Large intestine (tissue), 3 donors: ENCODE results near the gene RIN2. TPM values are rescaled to one million over a fixed set of nuclear protein-coding genes. Genes with fewer than 3 reads are reported as not detected.

Experiments
- DNase-seq, 2 donors: peaks; one replicate each; pipeline versions ENCODE4 v3.0.0 to v3.0.0-alpha.2; 2013
- H3K27ac ChIP-seq: one replicate; pipeline ENCODE4 v1.5.1; 2013; ENCODE audit warnings: low read length
- H3K27me3 ChIP-seq: 2 replicates; pipeline ENCODE4 v1.6.1; 2013; ENCODE audit warnings: low read length; ENCODE audit not compliant: control insufficient read depth, insufficient read depth
- H3K36me3 ChIP-seq: 2 replicates; pipeline ENCODE4 v1.6.1; 2013; ENCODE audit warnings: low read length; ENCODE audit not compliant: control insufficient read depth, insufficient read depth
- H3K4me1 ChIP-seq: one replicate; pipeline ENCODE4 v1.6.1; 2013; ENCODE audit warnings: low read length; ENCODE audit not compliant: control insufficient read depth, insufficient read depth
- H3K4me3 ChIP-seq: one replicate; pipeline ENCODE4 v1.5.1; 2013; ENCODE audit warnings: low read length
- H3K9me3 ChIP-seq: one replicate; pipeline ENCODE4 v1.6.1; 2013; ENCODE audit warnings: mild to moderate bottlenecking, low read depth, low read length, moderate library complexity; ENCODE audit not compliant: control insufficient read depth
- WGBS: methylation state at CpG from one replicate; pipeline ENCODE4 v1.1.5; 2013; ENCODE audit warnings: low lambda C conversion rate; ENCODE audit not compliant: insufficient coverage; 5-methylcytosine and 5-hydroxymethylcytosine counted together
- polyA plus RNA-seq: library from polyadenylated mRNA; unstranded; fragments of 120-200 nt; gene quantifications from one replicate; pipeline ENCODE4 v1.2.1, GENCODE V29; 2013

The RIN2 gene
- polyA plus RNA-seq, 1 donor, result 20.3 TPM

- Histone ChIP-seq H3K27me3 (no peaks in the 10 kb centered on the region), H3K36me3 (no peaks in the 10 kb centered on the region), H3K9me3 (no peaks in the 10 kb centered on the region), H3K4me3 (no peak overlapping the region), H3K4me1 (peaks cover 7% of the 10 kb centered on the region), H3K27ac (no peak overlapping the region)
- no CpG with 5 or more reads among the region's 3 CpGs for WGBS
- no peak for DNase-seq
Observed at GRCh38 chr20:19760371-19760721, 2.3 kb downstream of the RIN2 start.

DNA sequence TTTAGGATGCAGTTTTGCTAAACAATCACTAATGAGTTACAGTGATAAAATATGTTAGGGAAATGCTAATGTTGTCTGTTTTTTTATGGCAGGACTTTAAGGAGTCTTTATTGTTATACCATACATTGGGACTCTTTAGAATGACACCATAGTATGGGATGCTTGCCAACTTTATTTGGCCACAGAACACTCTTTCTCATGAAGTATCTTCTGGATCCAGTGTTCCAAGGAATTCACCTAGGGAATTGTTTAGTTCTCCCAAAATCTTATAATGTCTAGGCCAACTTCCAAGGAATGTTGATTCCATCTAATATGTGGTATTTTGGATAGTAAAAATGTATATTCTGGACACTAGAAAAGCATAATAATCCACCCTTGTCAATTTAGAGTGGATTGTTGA lies 3.3 kb downstream of the RIN2 start:
- DNase-seq, result no peak
- H3K4me1 ChIP-seq, result peaks cover 7% of the 10 kb centered on the region
- no peak overlapping the region for H3K27ac ChIP-seq
- H3K9me3 ChIP-seq, result no peaks in the 10 kb centered on the region
- no peak overlapping the region for H3K4me3 ChIP-seq
- no peaks in the 10 kb centered on the region for H3K36me3 ChIP-seq
- H3K27me3 ChIP-seq, result no peaks in the 10 kb centered on the region

GRCh38 chr20:19761841-19762240 lies 3.8 kb downstream of the RIN2 start:
- H3K36me3 ChIP-seq, result no peaks in the 10 kb centered on the region
- DNase-seq, result no peak
- H3K4me1 ChIP-seq, result peaks cover 4% of the 10 kb centered on the region
- H3K27me3 ChIP-seq, result no peaks in the 10 kb centered on the region
- no CpG with 5 or more reads among the region's 2 CpGs for WGBS
- H3K9me3 ChIP-seq, result no peaks in the 10 kb centered on the region
- no peak overlapping the region for H3K27ac ChIP-seq
- H3K4me3 ChIP-seq, result no peak overlapping the region

DNA sequence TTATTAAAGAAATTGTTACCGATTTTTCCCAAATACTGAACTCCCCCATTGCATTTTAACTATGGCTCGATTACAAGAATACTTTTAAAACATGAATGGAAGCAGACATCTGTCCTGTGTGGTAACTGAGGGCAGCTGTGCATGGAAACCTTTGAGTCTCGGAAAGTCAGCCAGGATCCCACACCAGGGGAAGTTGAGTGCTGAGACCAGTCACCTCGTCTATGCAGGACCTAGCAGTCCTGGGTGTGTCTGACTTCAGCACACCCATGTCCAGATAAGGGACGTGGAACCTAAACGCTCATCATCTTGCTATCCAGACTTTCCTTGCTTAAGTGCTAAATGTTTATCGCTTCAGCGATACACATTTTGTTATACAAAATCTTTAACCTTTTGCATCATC lies 6.1 kb downstream of the RIN2 start:
- Histone ChIP-seq H3K4me1 (peaks cover 3% of the 10 kb centered on the region), H3K9me3 (no peaks in the 10 kb centered on the region), H3K27ac (no peak overlapping the region), H3K36me3 (no peaks in the 10 kb centered on the region), H3K4me3 (no peak overlapping the region), H3K27me3 (no peaks in the 10 kb centered on the region)
- WGBS, result 68% methylated on average over 5 of the region's 8 CpGs
- no peak for DNase-seq

DNA sequence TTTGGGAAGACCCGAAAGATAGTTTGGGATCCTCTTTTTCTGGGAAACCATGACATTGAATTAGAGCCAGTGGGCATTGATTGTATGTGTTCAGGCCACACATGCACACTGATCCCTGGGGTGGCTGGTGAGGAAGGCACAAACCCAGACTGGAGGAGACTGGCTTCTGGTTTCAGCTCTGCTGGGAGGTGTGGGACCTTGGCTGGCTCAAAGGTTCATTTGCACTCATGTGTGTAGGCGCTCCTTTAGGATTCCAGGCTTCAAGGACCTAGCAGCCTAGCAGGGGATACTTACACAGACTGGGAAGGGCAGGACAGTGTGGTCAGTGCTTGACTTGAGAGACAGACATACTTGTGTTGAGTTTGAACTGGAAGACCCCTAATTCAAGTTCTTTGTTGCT lies 7.2 kb downstream of the RIN2 start:
- Histone ChIP-seq H3K27ac (no peak overlapping the region), H3K9me3 (no peaks in the 10 kb centered on the region), H3K36me3 (no peaks in the 10 kb centered on the region), H3K4me1 (no peaks in the 10 kb centered on the region), H3K27me3 (no peaks in the 10 kb centered on the region), H3K4me3 (no peak overlapping the region)
- peak in 1 of 2 donors; percentile 37 for DNase-seq
- WGBS, result no CpG with 5 or more reads among the region's 2 CpGs

DNA sequence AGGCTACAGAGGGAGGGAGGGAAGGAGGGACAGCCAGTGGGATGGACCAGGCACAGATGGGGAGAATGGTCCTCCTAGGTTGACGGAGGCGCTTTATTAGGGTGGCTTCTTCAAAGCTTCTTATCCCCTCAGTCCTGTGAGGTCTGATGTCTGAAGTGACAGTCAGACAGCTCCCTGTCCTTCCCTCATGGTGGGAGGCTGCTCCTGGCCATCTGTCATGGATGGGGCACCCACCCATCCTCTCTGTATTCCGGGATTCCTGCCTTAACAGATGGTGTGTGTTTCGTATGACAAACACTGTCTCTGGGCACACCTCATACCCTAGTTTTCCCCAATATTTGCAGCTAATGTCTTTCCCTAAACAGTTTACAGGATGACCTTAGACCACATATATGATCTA lies 7.9 kb downstream of the RIN2 start:
- H3K27ac ChIP-seq, result no peak overlapping the region
- H3K36me3 ChIP-seq, result no peaks in the 10 kb centered on the region
- 100% methylated on average over 1 of the region's 4 CpGs for WGBS
- H3K27me3 ChIP-seq, result no peaks in the 10 kb centered on the region
- H3K4me1 ChIP-seq, result no peaks in the 10 kb centered on the region
- no peak for DNase-seq
- H3K4me3 ChIP-seq, result no peak overlapping the region
- no peaks in the 10 kb centered on the region for H3K9me3 ChIP-seq

DNA sequence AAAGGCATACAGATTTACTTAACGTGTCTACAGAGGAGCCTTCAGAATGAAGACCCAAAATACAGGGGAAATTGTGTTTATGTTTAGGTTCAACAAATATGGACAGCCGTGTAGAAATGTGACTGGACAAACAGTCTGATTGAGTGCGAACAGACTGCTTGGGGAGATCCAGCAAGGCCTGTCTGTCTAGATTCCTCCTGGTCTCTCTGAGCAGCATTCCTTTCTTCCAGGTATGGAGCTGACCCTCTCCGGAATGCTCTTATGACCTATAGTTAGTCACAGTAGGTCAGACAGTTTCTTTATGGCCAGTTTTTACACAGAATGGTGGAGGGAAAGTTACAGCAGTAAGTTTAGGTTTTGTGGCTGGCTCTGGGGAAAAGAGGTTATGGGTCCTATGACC lies 9.0 kb downstream of the RIN2 start:
- no peak overlapping the region for H3K27ac ChIP-seq
- H3K4me1 ChIP-seq, result no peaks in the 10 kb centered on the region
- no CpG with 5 or more reads among the region's 4 CpGs for WGBS
- no peaks in the 10 kb centered on the region for H3K27me3 ChIP-seq
- no peaks in the 10 kb centered on the region for H3K9me3 ChIP-seq
- no peak overlapping the region for H3K4me3 ChIP-seq
- no peak for DNase-seq
- H3K36me3 ChIP-seq, result no peaks in the 10 kb centered on the region

GRCh38 chr20:19768325-19768842 lies 10.3 kb downstream of the RIN2 start:
- Histone ChIP-seq H3K9me3 (no peaks in the 10 kb centered on the region), H3K4me1 (no peaks in the 10 kb centered on the region), H3K36me3 (no peaks in the 10 kb centered on the region), H3K4me3 (no peak overlapping the region), H3K27ac (no peak overlapping the region), H3K27me3 (no peaks in the 10 kb centered on the region)
- no peak for DNase-seq
- no CpG with 5 or more reads among the region's 7 CpGs for WGBS

- Histone ChIP-seq H3K4me1 (no peaks in the 10 kb centered on the region), H3K27ac (no peak overlapping the region), H3K27me3 (no peaks in the 10 kb centered on the region), H3K4me3 (no peak overlapping the region), H3K36me3 (no peaks in the 10 kb centered on the region), H3K9me3 (no peaks in the 10 kb centered on the region)
- no peak for DNase-seq
- WGBS, result no CpG with 5 or more reads among the region's 2 CpGs
Observed at GRCh38 chr20:19769507-19769906, 11.4 kb downstream of the RIN2 start.

DNA sequence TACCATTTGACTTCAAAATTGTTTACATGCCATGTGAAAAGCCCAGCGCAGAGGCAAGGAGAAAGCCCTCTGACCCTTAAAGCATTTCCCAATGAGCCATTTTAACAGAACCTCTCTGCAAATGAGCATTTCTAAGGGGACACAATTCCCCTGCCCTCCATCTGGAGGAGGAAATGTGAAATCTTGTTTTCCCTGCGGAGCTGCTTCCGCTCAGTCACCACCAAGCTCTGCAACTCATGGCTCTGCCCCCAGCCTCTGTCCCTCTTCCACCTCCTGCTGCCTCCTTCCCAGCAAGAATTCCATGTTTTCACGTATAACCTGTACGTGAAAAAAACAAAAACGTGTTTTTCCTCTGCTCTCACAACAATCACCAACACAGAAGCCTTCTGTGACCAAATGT lies 12.3 kb downstream of the RIN2 start:
- Histone ChIP-seq H3K36me3 (no peaks in the 10 kb centered on the region), H3K9me3 (no peaks in the 10 kb centered on the region), H3K4me3 (no peak overlapping the region), H3K27ac (no peak overlapping the region), H3K27me3 (no peaks in the 10 kb centered on the region), H3K4me1 (peaks cover 8% of the 10 kb centered on the region)
- no CpG with 5 or more reads among the region's 6 CpGs for WGBS
- DNase-seq, result no peak

GRCh38 chr20:19771031-19771430 lies 13.0 kb downstream of the RIN2 start:
- 100% methylated on average over 1 of the region's 2 CpGs for WGBS
- DNase-seq, result no peak
- no peaks in the 10 kb centered on the region for H3K9me3 ChIP-seq

More at GRCh38 chr20:19771031-19771430, 13.0 kb downstream of the RIN2 start:
- H3K27ac ChIP-seq, result no peak overlapping the region
- H3K27me3 ChIP-seq, result no peaks in the 10 kb centered on the region
- H3K36me3 ChIP-seq, result no peaks in the 10 kb centered on the region
- H3K4me3 ChIP-seq, result no peak overlapping the region
- H3K4me1 ChIP-seq, result peaks cover 15% of the 10 kb centered on the region
